Suprapubic skin (tissue), 3 donors: ENCODE data around the gene AFG1L.

ENCODE experiments used
- EP300 ChIP-seq: sonication (generic); formaldehyde crosslinking; IDR thresholded peaks from one replicate; pipeline ENCODE4 v1.6.1; 2017; ENCODE audit warnings: antibody characterized with exemption
- TF ChIP-seq, protein P1 (sequence below), 2 donors: fragments of 200-600 bp in 1 of 2; fragments of 450-650 bp in 1 of 2; sonication (generic) in 1 of 2; IDR thresholded peaks; one replicate each; pipeline ENCODE4 v1.5.1; 2016 to 2019; ENCODE audit warnings: antibody characterized with exemption in 2 of 2, mild to moderate bottlenecking in 1 of 2, moderate library complexity in 1 of 2

DNA sequence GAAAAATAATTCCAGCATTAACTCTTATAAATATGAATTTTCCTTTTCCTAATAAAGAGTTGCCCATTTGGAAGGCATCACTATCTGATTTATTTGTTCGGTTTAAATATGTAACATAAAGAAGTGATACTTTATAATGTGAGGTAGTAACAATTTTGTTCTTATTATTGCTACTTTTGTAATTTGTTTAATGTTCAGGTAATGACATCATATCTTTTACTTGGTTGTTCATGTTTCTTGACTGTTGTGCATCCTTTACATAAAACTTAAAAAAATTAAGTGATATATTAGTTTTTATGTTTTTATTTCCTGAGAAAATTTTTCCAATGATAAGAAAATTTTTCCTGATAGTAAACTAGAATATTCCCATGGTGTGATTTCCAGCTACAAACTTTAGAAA is 124.6 kb downstream of the AFG1L start:
- TF ChIP-seq EP300 = no peak
- TF ChIP-seq, protein P1, sequence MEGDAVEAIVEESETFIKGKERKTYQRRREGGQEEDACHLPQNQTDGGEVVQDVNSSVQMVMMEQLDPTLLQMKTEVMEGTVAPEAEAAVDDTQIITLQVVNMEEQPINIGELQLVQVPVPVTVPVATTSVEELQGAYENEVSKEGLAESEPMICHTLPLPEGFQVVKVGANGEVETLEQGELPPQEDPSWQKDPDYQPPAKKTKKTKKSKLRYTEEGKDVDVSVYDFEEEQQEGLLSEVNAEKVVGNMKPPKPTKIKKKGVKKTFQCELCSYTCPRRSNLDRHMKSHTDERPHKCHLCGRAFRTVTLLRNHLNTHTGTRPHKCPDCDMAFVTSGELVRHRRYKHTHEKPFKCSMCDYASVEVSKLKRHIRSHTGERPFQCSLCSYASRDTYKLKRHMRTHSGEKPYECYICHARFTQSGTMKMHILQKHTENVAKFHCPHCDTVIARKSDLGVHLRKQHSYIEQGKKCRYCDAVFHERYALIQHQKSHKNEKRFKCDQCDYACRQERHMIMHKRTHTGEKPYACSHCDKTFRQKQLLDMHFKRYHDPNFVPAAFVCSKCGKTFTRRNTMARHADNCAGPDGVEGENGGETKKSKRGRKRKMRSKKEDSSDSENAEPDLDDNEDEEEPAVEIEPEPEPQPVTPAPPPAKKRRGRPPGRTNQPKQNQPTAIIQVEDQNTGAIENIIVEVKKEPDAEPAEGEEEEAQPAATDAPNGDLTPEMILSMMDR (IDR thresholded peaks at IDR 0.05) = no peak
